ENCODE measurements around the gene ACP2. TPM values are rescaled to one million over a fixed set of nuclear protein-coding genes. Genes with fewer than 3 reads are reported as not detected.

ACP2 gene
- polyA plus RNA-seq, 2 of the 4 experiments (the other 2 are of a cell fraction) = 13.6 to 19.7 TPM

- H3K4me1 ChIP-seq = peaks cover under 1% of the 10 kb centered on the region; the same call in 1 of the 3 replicates
- no peak for ATAC-seq
- H3K4me2 ChIP-seq = no peak overlapping the region
- CTCF ChIA-PET = no interaction called here
- TF ChIP-seq CEBPB (IDR thresholded peaks at IDR 0.05) (peak in 1 of 2 experiments; percentile 44; a peak in 1 of 4 replicates), EP300 (IDR thresholded peaks at IDR 0.05) (no peak)
- no peak for DNase-seq (ENCODE audit: low read depth in 1 of 2, low spot score in 1 of 2)
- no peak overlapping the region for H3K27ac ChIP-seq
- H3K9me3 ChIP-seq = no peaks in the 10 kb centered on the region
- 97% methylated on average over 4 of the region's 4 CpGs for WGBS (ENCODE audit: missing lambda C conversion rate)
- H3K4me3 ChIP-seq = no peak overlapping the region
- FAIRE-seq = no peak
- POLR2A ChIA-PET = no interaction called here
These were observed 28.3 kb upstream of the ACP2 start for GRCh38 chr11:47276923-47277322.

- ATAC-seq = no peak
- no peak for FAIRE-seq
- Histone ChIP-seq H3K27ac (no peak overlapping the region), H3K4me1 (peaks cover 11% of the 10 kb centered on the region), H3K9me3 (no peaks in the 10 kb centered on the region), H3K4me2 (no peak overlapping the region), H3K4me3 (no peak overlapping the region)
- 96% methylated on average over 28 of the region's 28 CpGs for WGBS (ENCODE audit: missing lambda C conversion rate)
- ChIA-PET POLR2A (no interaction called here), CTCF (interaction anchor here (0.7 to 3.5 kb wide), 7 partner anchors 10 to 86 kb away, joined by 3 to 32 read pairs (median 3); partner anchors contain the start of genes ACP2 and NR1H3)
- TF ChIP-seq CBX8 (IDR thresholded peaks at IDR 0.05) (no peak), CTCF (IDR thresholded peaks at IDR 0.05) (no peak), CHD2 (IDR thresholded peaks at IDR 0.05; ENCODE audit: low read length, partially characterized antibody) (no peak), SMC3 (IDR thresholded peaks at IDR 0.05) (no peak), KDM5A (IDR thresholded peaks at IDR 0.05) (no peak), HMGXB4 (CRISPR knock-in tag; IDR thresholded peaks at IDR 0.05; ENCODE audit: borderline replicate concordance) (no peak), HES2 (IDR thresholded peaks at IDR 0.05) (no peak), FOSL2 (IDR thresholded peaks at IDR 0.05) (no peak), FOSL2 (CRISPR knock-in tag; IDR thresholded peaks at IDR 0.05) (no peak), CBX2 (IDR thresholded peaks at IDR 0.05; ENCODE audit: borderline replicate concordance, low read depth) (no peak), JUNB (IDR thresholded peaks at IDR 0.05) (no peak), ATOH8 (CRISPR knock-in tag; IDR thresholded peaks at IDR 0.05; ENCODE audit: low read depth) (no peak), HOXB5 (CRISPR knock-in tag; IDR thresholded peaks at IDR 0.05) (no peak), NFE2L2 (conservative IDR thresholded peaks at IDR 0.05; ENCODE audit: low read length) (no peak), GATA3 (IDR thresholded peaks at IDR 0.05; ENCODE audit: borderline replicate concordance) (no peak), REST (IDR thresholded peaks at IDR 0.05) (no peak), MYC (IDR thresholded peaks at IDR 0.05; ENCODE audit: borderline replicate concordance, low read length) (no peak), EP300 (IDR thresholded peaks at IDR 0.05) (no peak)
- no peak for DNase-seq (ENCODE audit: low read depth in 1 of 2, low spot score in 1 of 2)
These were observed 26.1 kb upstream of the ACP2 start for GRCh38 chr11:47274495-47275235.

Data from A549 (cell line).